Left lung (tissue), 10 donors: Measurements from ENCODE around the gene NES. TPM values are rescaled to one million over a fixed set of nuclear protein-coding genes. Genes with fewer than 3 reads are reported as not detected.
"Not testable (repeated sequence)": the region's sequence is repeated elsewhere in the genome, so short reads cannot be mapped to it uniquely, and the experiment has no call there.

Experiments used
- ATAC-seq: fragments of 200-7000 bp; cut with Tn5 transposase; one replicate; pipeline ENCODE4 v1.9.1; 2020; ENCODE audit warnings: moderate library complexity
- DNase-seq, 4 donors: peaks; one replicate each; pipeline ENCODE4 v3.0.0-alpha.2; 2013 to 2020
- H3K27ac ChIP-seq, 2 donors: fragments of 200-600 bp; sonication (generic) in 1 of 2; one replicate each; pipeline versions ENCODE4 v1.5.0 to v1.8.0; 2020 to 2021
- H3K27me3 ChIP-seq, 2 donors: fragments of 200-600 bp; sonication (generic) in 1 of 2; one replicate each; pipeline versions ENCODE4 v1.5.0 to v1.8.0; 2020 to 2021
- H3K36me3 ChIP-seq, 2 donors: fragments of 200-600 bp; sonication (generic) in 1 of 2; one replicate each; pipeline versions ENCODE4 v1.5.0 to v1.8.0; 2020 to 2021
- H3K4me1 ChIP-seq, 2 donors: fragments of 200-600 bp; one replicate each; pipeline ENCODE4 v1.8.0; 2021
- H3K4me3 ChIP-seq, 2 donors: fragments of 200-600 bp; sonication (generic) in 1 of 2; one replicate each; pipeline versions ENCODE4 v1.5.0 to v1.8.0; 2020 to 2021; ENCODE audit warnings: mild to moderate bottlenecking in 1 of 2
- H3K9me3 ChIP-seq, 2 donors: fragments of 200-600 bp; sonication (generic) in 1 of 2; one replicate each; pipeline versions ENCODE4 v1.5.0 to v1.8.0; 2020 to 2021
- CTCF ChIP-seq, 2 donors: fragments of 200-600 bp; sonication (generic) in 1 of 2; IDR thresholded peaks; one replicate each; pipeline versions ENCODE4 v1.5.0 to v1.8.0; 2021; ENCODE audit warnings: antibody characterized with exemption in 2 of 2
- intact Hi-C, 2 donors: fragments of 100-400 bp; cut with DNase I; formaldehyde crosslinking; loops; one replicate each; pipeline versions ENCODE4 v1.11.2 to v1.14.2; 2022
- polyA plus RNA-seq, 6 donors: library from polyadenylated mRNA; unstranded; fragments of 120-200 nt; gene quantifications; one replicate each; pipeline ENCODE4 v1.2.1, GENCODE V29; 2013; ENCODE audit not compliant: insufficient read length in 6 of 6
- total RNA-seq, 2 donors: library from RNA; stranded (reverse); fragmentation: NEBNext Ultra II Directional; extraction: Animal tissue kit (Norgen Biotek cat#: 25700); gene quantifications; one replicate each; pipeline ENCODE4 v1.2.1, GENCODE V29; 2021
- donor health status: DM: no; HTN: yes; CAD: no.
- donor health status: DM: no; HTN: no; CAD: no.

The NES gene
- total and polyA plus RNA-seq, 8 donors: 54.9 to 84.0 (median 64.4) TPM

DNA sequence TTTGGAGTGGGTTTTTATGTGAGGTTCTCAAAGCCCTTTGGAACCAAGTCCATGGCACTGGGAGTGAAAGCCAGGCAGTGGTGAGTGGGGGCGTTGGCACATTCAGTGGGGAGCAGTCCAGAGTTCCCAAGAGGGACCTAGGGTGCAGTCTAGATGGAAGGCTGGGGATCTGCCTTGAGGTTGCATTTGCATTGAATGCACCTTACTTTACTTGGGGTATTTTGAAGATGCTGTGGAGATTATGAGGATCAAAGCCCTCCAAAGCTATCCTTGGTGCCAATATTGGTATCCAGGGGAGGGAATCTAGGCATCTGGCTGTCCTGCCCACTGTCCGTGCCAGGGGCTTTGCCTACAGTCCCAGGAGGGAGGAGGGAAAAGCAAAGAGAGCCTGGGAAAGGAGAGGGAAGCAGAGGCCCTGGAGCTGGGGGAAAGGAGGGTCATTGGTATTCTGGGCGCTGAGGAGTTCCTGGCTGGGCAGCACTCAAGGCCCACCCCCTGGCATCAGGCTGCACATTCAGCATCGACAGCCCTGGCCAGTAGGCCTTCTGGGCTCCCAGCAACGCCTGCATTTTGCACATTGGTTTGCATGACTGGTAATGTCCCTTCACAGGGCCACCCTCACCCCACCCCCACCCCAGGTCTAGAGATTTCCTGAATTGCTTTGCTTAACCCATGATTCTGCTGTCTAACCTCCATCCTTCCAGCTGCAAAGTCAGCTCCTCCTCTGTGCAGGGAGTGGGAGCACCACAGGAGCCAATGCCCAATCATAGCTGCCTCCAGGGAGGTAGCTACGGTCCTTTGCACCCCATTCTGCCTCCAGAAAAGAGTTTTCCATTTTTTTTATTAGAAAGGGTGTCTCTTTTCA lies 36.1 kb downstream of the NES start:
- H3K36me3 ChIP-seq: no peaks in the 10 kb centered on the region
- H3K9me3 ChIP-seq: no peaks in the 10 kb centered on the region
- peaks cover 10 to 11% of the 10 kb centered on the region in 2 donors for H3K4me1 ChIP-seq
- no peak for DNase-seq
- no peak overlapping the region for H3K4me3 ChIP-seq
- no peak for TF ChIP-seq CTCF (IDR thresholded peaks at IDR 0.05)
- intact Hi-C loops: no loop called here
- no peak overlapping the region for H3K27ac ChIP-seq
- ATAC-seq: no peak
- peaks cover 59 to 100% of the 10 kb centered on the region in 2 donors for H3K27me3 ChIP-seq

GRCh38 chr1:156639601-156640101 lies 37.6 kb downstream of the NES start:
- peaks cover 10 to 11% of the 10 kb centered on the region in 2 donors for H3K4me1 ChIP-seq
- no peaks in the 10 kb centered on the region for H3K9me3 ChIP-seq
- no peak for DNase-seq
- TF ChIP-seq CTCF (IDR thresholded peaks at IDR 0.05): no peak
- H3K36me3 ChIP-seq: no peaks in the 10 kb centered on the region
- H3K4me3 ChIP-seq: no peak overlapping the region
- intact Hi-C loops: no loop called here
- H3K27me3 ChIP-seq: peaks cover 47 to 98% of the 10 kb centered on the region in 2 donors
- no peak overlapping the region for H3K27ac ChIP-seq
- ATAC-seq: no peak

DNA sequence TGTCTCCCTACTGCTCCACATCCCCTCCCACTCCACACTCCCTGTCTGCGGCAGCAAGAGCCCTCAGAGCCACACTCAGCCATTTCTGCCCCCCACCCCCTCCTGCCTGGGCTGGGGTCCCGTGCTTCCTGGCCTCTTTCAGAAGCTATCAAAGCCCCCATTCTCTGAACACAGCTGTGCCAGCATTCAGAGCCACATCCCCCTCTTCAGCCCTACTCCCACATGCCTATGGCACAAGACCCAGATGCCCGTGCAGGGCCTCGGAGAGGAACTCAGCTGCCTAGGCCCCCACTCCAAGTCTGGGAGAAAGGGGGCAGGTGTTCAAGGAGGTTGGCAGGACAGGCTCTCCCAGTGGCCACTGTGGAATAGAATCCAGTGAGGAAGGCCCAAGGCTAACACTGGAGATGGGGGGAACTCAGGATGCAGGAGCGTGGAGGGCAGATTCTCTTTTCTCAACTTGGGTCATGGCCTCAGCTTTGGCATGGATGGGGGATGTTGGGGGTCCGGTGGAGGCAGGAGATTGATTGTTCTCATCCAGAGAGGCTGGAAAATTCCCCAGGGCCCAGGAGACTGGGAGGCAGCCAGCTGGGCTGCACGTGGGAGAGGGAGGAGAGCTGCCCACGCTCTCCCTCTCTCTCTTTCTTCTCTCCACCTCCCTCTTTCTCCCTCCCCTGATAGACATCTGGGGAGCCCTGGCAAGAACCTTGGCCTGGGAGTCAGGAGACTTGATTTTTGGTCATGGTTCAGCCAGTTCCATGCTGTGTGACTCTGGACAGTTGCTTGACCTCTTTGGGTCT lies 38.8 kb downstream of the NES start:
- intact Hi-C loops: no loop called here

DNA sequence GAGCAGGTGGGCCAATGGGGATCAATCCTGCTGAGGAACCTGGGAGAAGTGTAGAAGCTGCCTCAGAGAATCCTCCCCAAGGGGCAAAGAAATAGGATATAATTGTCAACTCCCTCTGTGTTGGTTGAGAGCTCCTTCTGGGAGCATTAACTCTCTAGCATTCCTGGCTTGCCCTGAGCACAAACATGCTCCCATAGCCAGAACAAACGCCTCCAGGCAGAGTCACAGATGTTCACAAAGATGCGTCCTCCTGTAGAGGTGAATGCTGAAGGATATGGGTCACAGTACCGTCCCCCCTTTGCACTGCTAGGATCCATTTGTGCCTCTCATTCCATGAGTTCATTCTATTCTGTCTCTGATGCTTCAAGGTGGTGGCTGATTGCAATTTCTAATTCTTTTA lies 44.9 kb downstream of the NES start:
- no peak for TF ChIP-seq CTCF (IDR thresholded peaks at IDR 0.05)
- no peak overlapping the region for H3K27ac ChIP-seq
- intact Hi-C loops: no loop called here
- H3K9me3 ChIP-seq: no peaks in the 10 kb centered on the region
- H3K36me3 ChIP-seq: no peaks in the 10 kb centered on the region
- no peak overlapping the region for H3K4me3 ChIP-seq
- DNase-seq (no peak), ATAC-seq (no peak)
- peaks cover 15 to 95% of the 10 kb centered on the region in 2 donors for H3K27me3 ChIP-seq
- H3K4me1 ChIP-seq: no peaks in the 10 kb centered on the region

More for the DNA sequence above, 38.8 kb downstream of the NES start:
- peaks cover 47 to 96% of the 10 kb centered on the region in 2 donors for H3K27me3 ChIP-seq
- TF ChIP-seq CTCF (IDR thresholded peaks at IDR 0.05): no peak
- H3K36me3 ChIP-seq: no peaks in the 10 kb centered on the region
- no peak for DNase-seq
- H3K4me3 ChIP-seq: no peak overlapping the region
- H3K27ac ChIP-seq: no peak overlapping the region
- no peak for ATAC-seq
- peaks cover 10 to 11% of the 10 kb centered on the region in 2 donors for H3K4me1 ChIP-seq
- no peaks in the 10 kb centered on the region for H3K9me3 ChIP-seq

- H3K4me1 ChIP-seq, DNase-seq, H3K27ac ChIP-seq, intact Hi-C loops, H3K9me3 ChIP-seq, ATAC-seq, H3K4me3 ChIP-seq, H3K36me3 ChIP-seq: not testable (repeated sequence)
- peaks cover 25 to 95% of the 10 kb centered on the region in 2 donors for H3K27me3 ChIP-seq
These were observed 46.1 kb downstream of the NES start for GRCh38 chr1:156631152-156631551.
